NB4 (cell line): ENCODE measurements around the gene CILP.

ENCODE experiments used
- POLR2A ChIP-seq: IDR thresholded peaks from 2 replicates; pipeline ENCODE4 v1.6.1; 2011; ENCODE audit warnings: mild to moderate bottlenecking; ENCODE audit not compliant: insufficient read length; ENCODE audit errors: extremely low read depth
- TF ChIP-seq, protein P1 (sequence below): IDR thresholded peaks from one replicate; pipeline ENCODE4 v1.5.1; 2012; ENCODE audit warnings: low read depth, low read length

- TF ChIP-seq, protein P1, sequence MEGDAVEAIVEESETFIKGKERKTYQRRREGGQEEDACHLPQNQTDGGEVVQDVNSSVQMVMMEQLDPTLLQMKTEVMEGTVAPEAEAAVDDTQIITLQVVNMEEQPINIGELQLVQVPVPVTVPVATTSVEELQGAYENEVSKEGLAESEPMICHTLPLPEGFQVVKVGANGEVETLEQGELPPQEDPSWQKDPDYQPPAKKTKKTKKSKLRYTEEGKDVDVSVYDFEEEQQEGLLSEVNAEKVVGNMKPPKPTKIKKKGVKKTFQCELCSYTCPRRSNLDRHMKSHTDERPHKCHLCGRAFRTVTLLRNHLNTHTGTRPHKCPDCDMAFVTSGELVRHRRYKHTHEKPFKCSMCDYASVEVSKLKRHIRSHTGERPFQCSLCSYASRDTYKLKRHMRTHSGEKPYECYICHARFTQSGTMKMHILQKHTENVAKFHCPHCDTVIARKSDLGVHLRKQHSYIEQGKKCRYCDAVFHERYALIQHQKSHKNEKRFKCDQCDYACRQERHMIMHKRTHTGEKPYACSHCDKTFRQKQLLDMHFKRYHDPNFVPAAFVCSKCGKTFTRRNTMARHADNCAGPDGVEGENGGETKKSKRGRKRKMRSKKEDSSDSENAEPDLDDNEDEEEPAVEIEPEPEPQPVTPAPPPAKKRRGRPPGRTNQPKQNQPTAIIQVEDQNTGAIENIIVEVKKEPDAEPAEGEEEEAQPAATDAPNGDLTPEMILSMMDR: no peak
- no peak for TF ChIP-seq POLR2A
These were observed 64.8 kb downstream of the CILP start for GRCh38 chr15:65146438-65146837.
